ENCODE data around the gene OR2V2.

DNA sequence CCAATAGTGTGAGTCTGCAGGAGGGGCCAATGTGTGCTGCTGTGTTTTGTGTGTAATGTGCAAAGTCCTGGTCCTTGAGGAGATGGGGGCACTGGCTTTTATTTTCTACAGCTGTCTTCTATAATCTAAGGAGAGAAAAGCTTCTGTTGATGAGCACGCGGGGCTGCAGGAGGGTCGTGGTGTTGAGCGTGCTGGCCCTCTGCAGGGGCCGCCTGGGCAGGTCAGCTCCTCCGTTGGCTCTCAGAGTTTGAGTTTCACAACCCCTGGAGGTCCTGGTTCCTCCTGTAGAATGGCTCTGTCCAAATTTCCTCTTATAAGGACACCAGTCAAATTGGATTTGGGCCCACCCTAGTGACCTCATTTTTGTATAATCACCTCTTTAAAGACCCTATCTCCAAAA lies 29.0 kb upstream of the OR2V2 start:
- TF ChIP-seq CTCF (IDR thresholded peaks at IDR 0.05) (no peak), POLR2AphosphoS5 (IDR thresholded peaks at IDR 0.05) (no peak), EP300 (IDR thresholded peaks at IDR 0.05) (no peak)
